ENCODE measurements around the gene FIG4. TPM values are rescaled to one million over a fixed set of nuclear protein-coding genes. Genes with fewer than 3 reads are reported as not detected.

Gene FIG4
- total RNA-seq, 1 experiment from 2014 or later, result 23.1 TPM

DNA sequence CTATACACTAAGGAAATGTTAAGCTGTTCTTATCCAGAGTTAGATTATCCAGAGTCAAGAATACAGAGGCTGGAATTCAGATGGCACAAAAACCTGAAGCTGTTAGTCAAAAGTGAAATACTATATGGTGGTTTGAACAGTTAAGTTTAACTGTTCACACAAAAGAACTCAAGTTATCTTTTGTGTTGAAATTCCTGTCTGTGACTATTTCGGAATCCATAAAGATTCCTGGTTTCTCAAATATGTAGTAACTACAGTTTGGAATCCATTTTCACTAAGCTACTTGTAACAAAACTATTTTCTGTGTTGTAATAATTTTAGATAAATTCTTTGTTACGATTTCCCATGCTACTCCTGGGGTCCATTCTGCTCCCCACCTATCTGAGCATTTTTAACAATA, 24.5 kb downstream of the FIG4 start:
- no peak overlapping the region for H4K5ac ChIP-seq (ENCODE audit: insufficient read length, low read depth, low read length)
- no peaks in the 10 kb centered on the region for H3K4me1 ChIP-seq (ENCODE audit: insufficient read depth, low read length)
- no peaks in the 10 kb centered on the region for H3K79me2 ChIP-seq (ENCODE audit: insufficient read depth, low read length)
- Mint-ChIP-seq H3K4me3 (no peak overlapping the region), H3K27me3 (ENCODE audit: low read depth) (no peaks in the 10 kb centered on the region), H3K9me3 (peaks cover 0 to under 1% of the 10 kb centered on the region in 2 experiments; a peak in 1 of 5 replicates), H3K4me1 (peaks cover 8 to 9% of the 10 kb centered on the region in 2 experiments; a peak in 3 of 4 replicates), H3K36me3 (ENCODE audit: insufficient read depth in 1 of 3, low read depth in 3 of 3) (peaks cover 0 to 13% (median 12%) of the 10 kb centered on the region in 3 experiments; a peak in 4 of 7 replicates), H3K27ac (no peak overlapping the region)
- DNase-seq, result no peak
- no peak overlapping the region for H2BK120ac ChIP-seq (ENCODE audit: low read depth, low read length, poor library complexity, severe bottlenecking)
- H3K4me2 ChIP-seq (ENCODE audit: insufficient read depth, insufficient read length, low read length), result no peak overlapping the region
- H3K27me3 ChIP-seq (ENCODE audit: insufficient read depth, low read length), result no peaks in the 10 kb centered on the region
- no peak overlapping the region for H2AFZ ChIP-seq (ENCODE audit: low read length)
- H2BK20ac ChIP-seq (ENCODE audit: low read depth, low read length, poor library complexity, severe bottlenecking), result no peak overlapping the region
- H3K79me1 ChIP-seq (ENCODE audit: insufficient read depth, low read depth, low read length, poor library complexity, severe bottlenecking), result no peaks in the 10 kb centered on the region
- H2BK5ac ChIP-seq (ENCODE audit: insufficient read length, low read length), result no peak overlapping the region
- H4K20me1 ChIP-seq (ENCODE audit: control insufficient read depth, insufficient read depth, insufficient read length), result no peaks in the 10 kb centered on the region
- no peak overlapping the region for H3K14ac ChIP-seq (ENCODE audit: insufficient read depth, low read length)
- H4K8ac ChIP-seq (replicated peaks; ENCODE audit: insufficient read length, low read depth, low read length), result no peak overlapping the region
- H2AK5ac ChIP-seq (ENCODE audit: insufficient read length, low read length), result no peak overlapping the region
- no peak overlapping the region for H2BK15ac ChIP-seq (ENCODE audit: low read depth, low read length)
- H3K4ac ChIP-seq (ENCODE audit: low read depth, low read length), result no peak overlapping the region
- H3K23me2 ChIP-seq (ENCODE audit: insufficient read length, low read depth, low read length, poor library complexity, severe bottlenecking), result no peaks in the 10 kb centered on the region
- H3K9ac ChIP-seq (ENCODE audit: extremely low read depth, insufficient read length, low read length), result no peak overlapping the region
- TF ChIP-seq, protein P1, sequence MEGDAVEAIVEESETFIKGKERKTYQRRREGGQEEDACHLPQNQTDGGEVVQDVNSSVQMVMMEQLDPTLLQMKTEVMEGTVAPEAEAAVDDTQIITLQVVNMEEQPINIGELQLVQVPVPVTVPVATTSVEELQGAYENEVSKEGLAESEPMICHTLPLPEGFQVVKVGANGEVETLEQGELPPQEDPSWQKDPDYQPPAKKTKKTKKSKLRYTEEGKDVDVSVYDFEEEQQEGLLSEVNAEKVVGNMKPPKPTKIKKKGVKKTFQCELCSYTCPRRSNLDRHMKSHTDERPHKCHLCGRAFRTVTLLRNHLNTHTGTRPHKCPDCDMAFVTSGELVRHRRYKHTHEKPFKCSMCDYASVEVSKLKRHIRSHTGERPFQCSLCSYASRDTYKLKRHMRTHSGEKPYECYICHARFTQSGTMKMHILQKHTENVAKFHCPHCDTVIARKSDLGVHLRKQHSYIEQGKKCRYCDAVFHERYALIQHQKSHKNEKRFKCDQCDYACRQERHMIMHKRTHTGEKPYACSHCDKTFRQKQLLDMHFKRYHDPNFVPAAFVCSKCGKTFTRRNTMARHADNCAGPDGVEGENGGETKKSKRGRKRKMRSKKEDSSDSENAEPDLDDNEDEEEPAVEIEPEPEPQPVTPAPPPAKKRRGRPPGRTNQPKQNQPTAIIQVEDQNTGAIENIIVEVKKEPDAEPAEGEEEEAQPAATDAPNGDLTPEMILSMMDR (conservative IDR thresholded peaks at IDR 0.05), result no peak
- no peak overlapping the region for H3K18ac ChIP-seq (ENCODE audit: insufficient read length, low read depth, low read length)
- H3K23ac ChIP-seq (ENCODE audit: insufficient read length, low read depth, low read length), result no peak overlapping the region
- H2BK12ac ChIP-seq (ENCODE audit: insufficient read length, low read depth, low read length), result no peak overlapping the region
- no CpG with 5 or more reads among the region's 2 CpGs for WGBS (ENCODE audit: extremely low coverage, insufficient read length, low lambda C conversion rate)
- no peak overlapping the region for H3T11ph ChIP-seq (ENCODE audit: low read length)
- H3K27ac ChIP-seq (ENCODE audit: insufficient read length, low read depth, low read length), result no peak overlapping the region
- H4K91ac ChIP-seq (ENCODE audit: insufficient read length, low read depth, low read length), result no peak overlapping the region
- H3K9me3 ChIP-seq (ENCODE audit: control insufficient read depth, low read depth, low read length), result no peaks in the 10 kb centered on the region
- no peak overlapping the region for H3K56ac ChIP-seq (ENCODE audit: insufficient read length, low read depth, low read length)
